ENCODE results near the gene HSD17B2.
"Not testable (repeated sequence)": the region's sequence is repeated elsewhere in the genome, so short reads cannot be mapped to it uniquely, and the experiment has no call there.

HSD17B2 gene

DNA sequence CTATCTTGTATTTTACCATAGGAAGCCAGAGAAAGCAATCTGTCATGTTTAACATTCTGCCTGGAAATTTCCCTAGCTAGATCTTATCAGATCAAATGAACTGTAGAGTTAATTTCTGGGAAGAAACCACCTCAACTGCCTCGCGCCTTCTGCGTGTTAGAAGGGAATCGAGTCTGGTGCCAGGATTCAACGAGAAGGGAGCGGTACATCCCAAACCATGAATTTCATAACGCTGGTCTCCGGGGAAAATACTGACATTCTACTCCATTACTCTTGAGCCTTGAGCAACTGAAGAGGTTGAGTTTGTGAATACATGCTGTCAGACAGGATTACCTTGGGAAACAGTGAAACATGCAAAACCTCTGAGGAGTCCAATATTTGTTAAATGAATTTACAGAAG, 99.8 kb downstream of the HSD17B2 start:
- DNase-seq (ENCODE audit: low spot score), result no peak

GRCh38 chr16:82135844-82136243, 100.8 kb downstream of the HSD17B2 start:
- no peak for DNase-seq (ENCODE audit: low spot score)

- DNase-seq (ENCODE audit: low spot score), result no peak
Observed at GRCh38 chr16:82136956-82137821, 102.1 kb downstream of the HSD17B2 start.

DNA sequence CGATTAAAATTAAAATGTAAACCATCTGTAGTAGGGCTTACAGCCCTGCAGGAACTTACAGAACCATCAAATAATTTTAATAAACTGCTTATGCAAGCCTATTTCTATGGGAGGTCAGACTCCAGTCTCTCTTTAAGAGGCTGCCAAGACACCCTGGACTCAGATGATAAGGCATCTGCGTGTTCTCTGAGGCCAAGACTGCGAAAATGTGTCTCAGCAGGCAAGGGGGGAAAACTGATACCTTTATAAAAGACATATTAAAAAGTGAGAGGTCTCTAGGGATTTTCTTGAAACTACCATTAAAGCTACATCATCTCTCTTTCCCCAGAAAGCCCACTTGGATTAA, 102.7 kb downstream of the HSD17B2 start:
- no peak for DNase-seq (ENCODE audit: low spot score)

- DNase-seq (ENCODE audit: low spot score), result no peak
Observed at GRCh38 chr16:82138478-82139285, 103.6 kb downstream of the HSD17B2 start.

- not testable (repeated sequence) for DNase-seq (ENCODE audit: low spot score)
Observed at GRCh38 chr16:82139286-82139571, 104.2 kb downstream of the HSD17B2 start.

- DNase-seq (ENCODE audit: low spot score), result no peak
Observed at GRCh38 chr16:82146556-82146955, 111.5 kb downstream of the HSD17B2 start.

- no peak for DNase-seq (ENCODE audit: low spot score)
Observed at GRCh38 chr16:82146957-82147356, 111.9 kb downstream of the HSD17B2 start.

GRCh38 chr16:82147546-82147945, 112.5 kb downstream of the HSD17B2 start:
- no peak for DNase-seq (ENCODE audit: low spot score)

All from kidney capillary endothelial cell (primary cell).